Parathyroid adenoma (tissue), 2 donors: ENCODE results near the gene RECQL5.
A peak's percentile ranks its signal among the peaks of the same experiment; 100 is the strongest.

Experiments
- H2AFZ ChIP-seq: fragments of 300-600 bp; sonication (generic); one replicate; pipeline ENCODE4 v1.7.0; 2017; ENCODE audit warnings: antibody characterized with exemption, mild to moderate bottlenecking
- H3K27ac ChIP-seq: fragments of 300-600 bp; sonication (generic); one replicate; pipeline ENCODE4 v1.7.0; 2017
- H3K27me3 ChIP-seq: fragments of 300-600 bp; sonication (generic); one replicate; pipeline ENCODE4 v1.7.0; 2017; ENCODE audit warnings: low read length; ENCODE audit not compliant: control insufficient read depth, insufficient read depth
- H3K36me3 ChIP-seq: fragments of 300-600 bp; sonication (generic); one replicate; pipeline ENCODE4 v1.7.0; 2017; ENCODE audit warnings: low read length; ENCODE audit not compliant: control insufficient read depth, insufficient read depth
- H3K4me1 ChIP-seq: fragments of 300-600 bp; sonication (generic); one replicate; pipeline ENCODE4 v1.7.0; 2017; ENCODE audit warnings: control low read depth
- H3K4me2 ChIP-seq: fragments of 300-600 bp; sonication (generic); one replicate; pipeline ENCODE4 v1.7.0; 2017; ENCODE audit warnings: low read length
- H3K4me3 ChIP-seq: fragments of 300-600 bp; sonication (generic); one replicate; pipeline ENCODE4 v1.7.0; 2017; ENCODE audit warnings: low read depth, low read length
- H3K79me2 ChIP-seq: fragments of 300-600 bp; sonication (generic); one replicate; pipeline ENCODE4 v1.7.0; 2017; ENCODE audit warnings: control low read depth
- H3K9ac ChIP-seq: fragments of 300-600 bp; sonication (generic); one replicate; pipeline ENCODE4 v1.7.0; 2017; ENCODE audit warnings: mild to moderate bottlenecking
- H3K9me3 ChIP-seq: fragments of 300-600 bp; sonication (generic); one replicate; pipeline ENCODE4 v1.7.0; 2017; ENCODE audit warnings: low read length; ENCODE audit not compliant: control insufficient read depth
- TF ChIP-seq, protein P1 (sequence below): fragments of 300-600 bp; sonication (generic); IDR thresholded peaks from one replicate; pipeline ENCODE4 v1.7.0; 2017; ENCODE audit warnings: antibody characterized with exemption, mild to moderate bottlenecking
- donor health status: primary hyperparathyroidism.

Gene RECQL5

DNA sequence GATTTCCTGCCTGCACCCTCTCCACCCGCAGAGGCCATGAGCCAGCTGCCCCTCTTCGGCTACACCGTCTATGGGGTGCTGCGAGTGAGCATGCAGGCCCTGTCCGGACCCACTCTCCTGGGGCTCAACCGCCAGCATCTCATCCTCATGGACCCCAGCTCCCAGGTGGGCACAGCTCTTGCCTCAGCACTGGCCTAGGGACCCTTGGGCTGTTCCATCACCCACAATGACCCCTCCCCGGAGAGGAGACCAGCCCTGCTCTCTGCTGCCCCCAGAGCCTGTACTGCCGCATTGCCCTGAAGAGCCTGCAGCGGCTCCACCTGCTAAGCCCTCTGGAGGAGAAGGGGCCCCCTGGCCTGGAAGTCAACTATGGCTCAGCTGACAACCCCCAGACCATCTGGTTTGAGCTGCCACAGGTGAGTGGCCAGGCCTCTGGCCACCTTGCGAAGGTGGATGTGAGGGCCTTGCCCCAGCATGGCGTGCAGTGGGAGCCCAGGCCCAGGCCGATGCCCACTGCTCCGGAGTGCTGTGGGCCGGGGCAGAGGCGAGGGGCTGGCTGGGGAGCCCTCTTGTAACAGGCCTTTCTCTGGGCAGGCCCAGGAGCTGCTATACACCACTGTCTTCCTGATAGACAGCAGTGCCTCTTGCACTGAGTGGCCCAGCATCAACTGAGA lies 41.0 kb downstream of the RECQL5 start:
- Histone ChIP-seq H3K9me3 (no peaks in the 10 kb centered on the region), H3K79me2 (peaks cover 2% of the 10 kb centered on the region), H3K36me3 (no peaks in the 10 kb centered on the region), H3K4me3 (no peak overlapping the region), H3K27me3 (no peaks in the 10 kb centered on the region), H3K27ac (no peak overlapping the region), H3K9ac (no peak overlapping the region), H2AFZ (no peak overlapping the region), H3K4me2 (no peak overlapping the region), H3K4me1 (peaks cover 2% of the 10 kb centered on the region)
- TF ChIP-seq, protein P1, sequence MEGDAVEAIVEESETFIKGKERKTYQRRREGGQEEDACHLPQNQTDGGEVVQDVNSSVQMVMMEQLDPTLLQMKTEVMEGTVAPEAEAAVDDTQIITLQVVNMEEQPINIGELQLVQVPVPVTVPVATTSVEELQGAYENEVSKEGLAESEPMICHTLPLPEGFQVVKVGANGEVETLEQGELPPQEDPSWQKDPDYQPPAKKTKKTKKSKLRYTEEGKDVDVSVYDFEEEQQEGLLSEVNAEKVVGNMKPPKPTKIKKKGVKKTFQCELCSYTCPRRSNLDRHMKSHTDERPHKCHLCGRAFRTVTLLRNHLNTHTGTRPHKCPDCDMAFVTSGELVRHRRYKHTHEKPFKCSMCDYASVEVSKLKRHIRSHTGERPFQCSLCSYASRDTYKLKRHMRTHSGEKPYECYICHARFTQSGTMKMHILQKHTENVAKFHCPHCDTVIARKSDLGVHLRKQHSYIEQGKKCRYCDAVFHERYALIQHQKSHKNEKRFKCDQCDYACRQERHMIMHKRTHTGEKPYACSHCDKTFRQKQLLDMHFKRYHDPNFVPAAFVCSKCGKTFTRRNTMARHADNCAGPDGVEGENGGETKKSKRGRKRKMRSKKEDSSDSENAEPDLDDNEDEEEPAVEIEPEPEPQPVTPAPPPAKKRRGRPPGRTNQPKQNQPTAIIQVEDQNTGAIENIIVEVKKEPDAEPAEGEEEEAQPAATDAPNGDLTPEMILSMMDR, result peak; percentile 50

DNA sequence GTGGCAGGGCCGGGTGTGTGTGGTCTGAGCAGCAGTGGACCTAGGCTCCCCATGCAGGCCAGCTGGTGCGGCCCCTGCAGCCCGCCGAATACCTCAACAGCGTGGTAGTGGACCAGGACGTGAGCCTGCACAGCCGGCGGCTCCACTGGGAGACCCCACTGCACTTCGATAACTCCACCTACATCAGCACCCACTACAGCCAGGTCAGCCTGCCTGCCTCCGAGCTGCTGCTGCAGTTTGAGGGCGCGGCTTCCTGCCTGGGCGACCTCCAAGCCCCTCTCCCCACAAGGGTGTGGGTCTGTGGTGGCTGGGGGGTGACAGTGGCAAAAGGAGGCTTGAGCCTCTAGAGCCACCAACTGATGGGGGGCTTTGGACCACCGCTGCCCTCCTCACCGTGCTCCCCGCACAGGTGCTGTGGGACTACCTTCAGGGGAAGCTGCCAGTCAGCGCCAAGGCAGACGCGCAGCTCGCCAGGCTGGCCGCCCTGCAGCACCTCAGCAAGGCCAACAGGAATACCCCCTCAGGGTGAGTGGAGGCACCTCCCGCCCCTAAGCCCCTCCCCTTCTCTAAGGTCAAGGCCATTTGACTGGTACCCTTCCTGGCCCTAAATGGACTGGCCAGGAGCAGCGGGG lies 42.1 kb downstream of the RECQL5 start:
- Histone ChIP-seq H3K9ac (no peak overlapping the region), H3K4me1 (peaks cover 2% of the 10 kb centered on the region), H3K79me2 (peaks cover 2% of the 10 kb centered on the region), H3K36me3 (no peaks in the 10 kb centered on the region), H3K27me3 (no peaks in the 10 kb centered on the region), H3K4me3 (no peak overlapping the region), H3K4me2 (no peak overlapping the region), H3K9me3 (no peaks in the 10 kb centered on the region), H3K27ac (no peak overlapping the region), H2AFZ (no peak overlapping the region)
- TF ChIP-seq, protein P1, result no peak

DNA sequence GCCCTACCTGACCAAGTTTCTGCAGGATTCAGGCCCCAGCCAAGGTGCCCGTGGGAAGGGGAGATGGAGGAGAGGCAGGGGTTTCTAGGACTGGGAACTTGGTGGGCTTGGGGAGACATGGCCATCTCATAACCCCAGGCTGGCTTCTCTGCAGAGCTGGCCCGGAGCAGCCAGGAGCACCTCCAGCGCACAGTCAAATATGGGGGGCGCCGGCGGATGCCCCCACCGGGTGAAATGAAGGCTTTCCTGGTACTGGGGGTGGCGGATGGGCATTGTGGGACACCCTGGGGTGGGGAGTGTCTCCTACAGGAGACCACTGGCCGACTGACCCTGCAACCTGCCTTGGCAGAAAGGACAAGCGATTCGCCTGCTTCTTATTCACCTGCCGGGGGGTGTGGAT lies 42.9 kb downstream of the RECQL5 start:
- Histone ChIP-seq H3K9ac (no peak overlapping the region), H3K4me1 (peaks cover 2% of the 10 kb centered on the region), H3K9me3 (no peaks in the 10 kb centered on the region), H3K36me3 (no peaks in the 10 kb centered on the region), H3K27ac (no peak overlapping the region), H3K27me3 (no peaks in the 10 kb centered on the region), H3K79me2 (peaks cover 2% of the 10 kb centered on the region), H3K4me3 (no peak overlapping the region), H3K4me2 (no peak overlapping the region), H2AFZ (no peak overlapping the region)
- TF ChIP-seq, protein P1, result no peak

DNA sequence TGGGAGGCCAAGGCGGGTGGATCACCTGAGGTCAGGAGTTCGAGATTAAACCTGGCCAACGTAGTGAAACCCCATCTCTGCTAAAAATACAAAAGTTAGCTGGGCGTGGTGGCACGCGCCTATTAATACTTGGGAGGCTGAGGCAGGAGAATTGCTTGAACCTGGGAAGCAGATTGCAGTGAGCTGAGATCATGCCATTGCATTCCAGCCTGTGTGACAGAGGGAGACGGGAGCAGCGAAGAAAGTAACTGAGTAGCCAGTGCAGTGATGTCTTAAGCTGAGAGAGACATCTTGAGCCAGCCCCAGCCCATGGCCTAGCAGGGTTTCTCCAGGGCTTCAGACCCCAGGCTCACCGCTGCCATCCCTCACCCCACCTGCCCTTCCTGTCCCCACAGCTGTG lies 43.6 kb downstream of the RECQL5 start:
- H3K9me3 ChIP-seq, result no peaks in the 10 kb centered on the region
- no peak overlapping the region for H3K27ac ChIP-seq
- no peak overlapping the region for H3K9ac ChIP-seq
- H3K4me1 ChIP-seq, result peaks cover 2% of the 10 kb centered on the region
- TF ChIP-seq, protein P1, result no peak
- H2AFZ ChIP-seq, result no peak overlapping the region
- H3K36me3 ChIP-seq, result no peaks in the 10 kb centered on the region
- no peak overlapping the region for H3K4me2 ChIP-seq
- H3K4me3 ChIP-seq, result no peak overlapping the region
- H3K27me3 ChIP-seq, result no peaks in the 10 kb centered on the region
- peaks cover 2% of the 10 kb centered on the region for H3K79me2 ChIP-seq

DNA sequence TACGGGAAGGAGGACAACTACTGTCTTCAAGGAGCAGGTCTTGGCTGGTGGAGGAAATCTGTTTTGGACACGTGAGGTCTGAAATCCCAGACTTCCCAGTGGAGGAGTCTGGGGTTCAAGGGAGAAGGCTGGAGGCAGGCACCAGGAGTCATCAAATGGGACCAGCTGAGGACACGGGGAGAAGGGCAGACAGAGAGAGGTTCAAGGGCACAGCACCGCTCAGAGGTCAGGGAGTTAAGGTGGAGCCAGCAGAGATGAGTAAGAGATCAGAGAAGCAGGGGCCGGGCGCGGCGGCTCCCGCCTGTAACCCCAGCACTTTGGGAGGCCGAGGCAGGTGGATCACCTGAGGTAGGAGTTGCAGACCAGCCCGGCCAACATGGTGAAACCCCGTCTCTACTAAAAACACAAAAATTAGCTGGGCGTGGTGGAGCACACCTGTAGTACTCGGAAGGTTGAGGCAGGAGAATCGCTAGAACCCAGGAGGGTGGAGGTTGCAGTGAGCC lies 44.1 kb downstream of the RECQL5 start:
- Histone ChIP-seq H3K9ac (no peak overlapping the region), H3K79me2 (peaks cover 2% of the 10 kb centered on the region), H3K27me3 (no peaks in the 10 kb centered on the region), H3K27ac (no peak overlapping the region), H3K4me2 (no peak overlapping the region), H3K9me3 (no peaks in the 10 kb centered on the region), H2AFZ (no peak overlapping the region), H3K36me3 (no peaks in the 10 kb centered on the region), H3K4me1 (peaks cover 2% of the 10 kb centered on the region), H3K4me3 (no peak overlapping the region)
- TF ChIP-seq, protein P1, result no peak
